NOMO-1 (cell line): ENCODE measurements around the gene CCDC116.

Source experiments
- DNase-seq, 2 experiments: peaks; one replicate each; lab custom pipeline; 2025; ENCODE audit not compliant: unreplicated experiment in 2 of 2; lab: John Stamatoyannopoulos, UW

Gene CCDC116

GRCh38 chr22:21650823-21651520 lies 18.4 kb downstream of the CCDC116 start:
- DNase-seq = no peak

- DNase-seq = no peak
These were observed 19.0 kb downstream of the CCDC116 start for GRCh38 chr22:21651521-21652009.

GRCh38 chr22:21652010-21652546 lies 19.5 kb downstream of the CCDC116 start:
- peak; percentile 91 for DNase-seq

GRCh38 chr22:21652547-21653545 lies 20.3 kb downstream of the CCDC116 start:
- DNase-seq = no peak

- DNase-seq = no peak
These were observed 24.4 kb downstream of the CCDC116 start for GRCh38 chr22:21657020-21657359.

GRCh38 chr22:21657360-21658032 lies 24.9 kb downstream of the CCDC116 start:
- DNase-seq = peak; percentile 82 to 83

- no peak for DNase-seq
These were observed 27.4 kb downstream of the CCDC116 start for GRCh38 chr22:21659864-21660525.

GRCh38 chr22:21660904-21661303 lies 28.3 kb downstream of the CCDC116 start:
- DNase-seq = no peak

GRCh38 chr22:21661991-21662390 lies 29.4 kb downstream of the CCDC116 start:
- no peak for DNase-seq

GRCh38 chr22:21663738-21664137 lies 31.2 kb downstream of the CCDC116 start:
- DNase-seq = no peak

- no peak for DNase-seq
These were observed 32.7 kb downstream of the CCDC116 start for GRCh38 chr22:21665047-21665851.

- peak in 1 of 2 experiments; percentile 1 for DNase-seq
These were observed 34.2 kb downstream of the CCDC116 start for GRCh38 chr22:21666786-21667185.

GRCh38 chr22:21669026-21669425 lies 36.5 kb downstream of the CCDC116 start:
- DNase-seq = no peak

- peak in 1 of 2 experiments; percentile 52 for DNase-seq
These were observed 39.6 kb downstream of the CCDC116 start for GRCh38 chr22:21672107-21672629.

GRCh38 chr22:21673534-21674321 lies 41.2 kb downstream of the CCDC116 start:
- no peak for DNase-seq

GRCh38 chr22:21674638-21675245 lies 42.2 kb downstream of the CCDC116 start:
- DNase-seq = no peak

GRCh38 chr22:21677606-21678443 lies 45.3 kb downstream of the CCDC116 start:
- no peak for DNase-seq
